T-helper 1 cell (primary cell): ENCODE measurements around the gene PAX4.

ENCODE experiments used
- DNase-seq, 5 donors: peaks; one replicate each; pipeline ENCODE4 v3.0.0-alpha.2; 2012 to 2020

PAX4 gene

GRCh38 chr7:127629268-127629854, 11.4 kb upstream of the PAX4 start:
- DNase-seq = no peak

DNA sequence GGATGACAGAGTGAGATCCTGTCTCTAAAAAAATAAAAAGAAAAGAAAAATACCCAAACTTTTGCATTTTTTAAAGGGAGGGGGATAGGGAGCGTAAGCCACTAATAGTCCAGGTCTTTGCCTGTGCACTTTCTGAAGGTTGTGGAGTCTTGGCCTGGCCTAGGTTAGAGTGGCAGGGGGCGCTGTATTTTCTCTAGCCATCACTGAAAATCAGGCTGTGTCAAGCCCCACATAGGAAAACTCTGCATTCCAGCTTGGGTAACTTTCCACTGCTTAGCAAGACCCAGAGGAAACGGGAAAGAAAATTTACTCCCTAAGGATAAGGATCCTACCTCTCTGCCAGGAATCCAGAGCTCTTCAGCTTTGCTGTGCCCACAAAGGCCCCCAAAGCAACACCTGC, 10.5 kb upstream of the PAX4 start:
- no peak for DNase-seq

DNA sequence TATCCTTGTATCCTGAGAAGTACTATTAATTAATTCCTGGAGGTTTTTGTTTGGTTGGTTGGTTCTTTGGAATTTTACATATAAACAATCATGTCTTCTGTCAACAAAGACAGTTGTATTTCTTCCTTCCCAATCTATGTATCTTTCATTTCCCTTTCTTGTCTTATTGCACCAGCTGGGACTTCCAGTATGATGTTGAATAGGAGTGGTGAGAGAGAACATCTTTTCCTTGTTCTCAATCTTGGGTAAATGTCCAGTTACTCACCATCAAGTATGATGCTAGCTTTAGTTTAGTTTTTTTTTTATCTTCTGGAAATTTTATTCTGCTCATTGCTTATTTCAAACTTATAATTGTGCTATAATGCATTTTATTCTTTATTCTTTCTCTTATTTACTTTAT, 7.4 kb upstream of the PAX4 start:
- no peak for DNase-seq

DNA sequence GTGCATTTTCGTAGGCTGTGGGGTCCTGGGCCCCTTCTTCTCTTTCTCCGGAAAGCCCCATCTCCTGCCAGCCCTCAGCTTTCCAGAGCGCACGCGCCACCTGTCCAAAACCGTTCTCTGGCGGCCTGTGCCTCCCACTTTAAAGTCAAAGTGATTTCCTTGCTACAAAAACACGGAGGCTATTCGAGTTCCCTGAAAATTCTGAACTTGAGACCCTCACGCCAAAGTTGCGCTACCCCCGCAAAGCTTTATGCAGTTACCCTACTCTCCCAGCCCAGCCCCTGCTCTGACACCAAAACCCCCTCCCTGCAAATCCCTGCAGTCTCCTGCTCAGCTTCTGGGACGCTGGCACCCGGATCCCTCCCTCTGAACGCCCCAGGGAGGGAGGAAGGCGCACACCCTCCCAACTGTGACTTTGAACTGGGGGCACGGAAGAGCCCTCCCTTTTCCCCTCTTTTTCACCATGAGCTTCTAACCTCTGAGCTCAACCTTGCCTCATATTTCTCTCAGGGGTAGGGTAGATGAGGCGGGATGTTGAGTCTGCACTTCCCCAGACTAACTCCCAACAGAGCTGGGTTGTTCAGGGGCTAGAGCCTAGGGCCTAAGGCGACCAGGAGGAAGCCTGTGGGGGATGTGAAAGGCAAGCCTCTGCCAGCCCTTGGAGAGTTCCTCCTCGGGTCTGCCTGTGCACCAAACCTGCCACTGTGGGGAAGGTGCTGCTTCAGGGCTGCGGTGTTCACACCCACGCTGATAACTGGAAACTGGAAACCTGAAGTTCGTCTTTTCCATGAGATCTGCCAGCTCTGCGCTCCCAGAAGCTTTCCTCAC, 2.7 kb upstream of the PAX4 start:
- DNase-seq = no peak

- DNase-seq = no peak
These were observed 1.9 kb upstream of the PAX4 start for GRCh38 chr7:127619681-127620405.

DNA sequence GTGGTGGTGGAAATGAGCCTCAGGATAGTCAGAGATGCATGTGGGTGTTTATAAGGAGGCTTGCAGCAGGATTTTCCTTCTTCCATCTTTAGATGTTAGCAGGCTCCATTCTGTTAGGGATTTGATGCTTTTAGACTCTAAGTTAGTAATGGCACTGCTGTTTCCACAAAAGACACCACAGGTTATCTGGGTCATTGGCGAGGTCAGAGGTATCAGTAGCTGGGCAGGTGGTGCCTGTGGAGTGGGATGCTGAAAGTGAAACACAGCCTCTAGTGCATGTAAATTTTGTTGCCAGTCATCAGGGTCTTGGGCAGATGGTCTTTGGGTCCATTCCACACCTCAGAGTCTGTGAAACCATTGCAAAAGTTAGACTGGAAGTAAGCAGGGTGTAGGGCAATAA, 833 bp upstream of the PAX4 start:
- no peak for DNase-seq

- no peak for DNase-seq
These were observed 1.2 kb downstream of the PAX4 start for GRCh38 chr7:127616724-127617123.

DNA sequence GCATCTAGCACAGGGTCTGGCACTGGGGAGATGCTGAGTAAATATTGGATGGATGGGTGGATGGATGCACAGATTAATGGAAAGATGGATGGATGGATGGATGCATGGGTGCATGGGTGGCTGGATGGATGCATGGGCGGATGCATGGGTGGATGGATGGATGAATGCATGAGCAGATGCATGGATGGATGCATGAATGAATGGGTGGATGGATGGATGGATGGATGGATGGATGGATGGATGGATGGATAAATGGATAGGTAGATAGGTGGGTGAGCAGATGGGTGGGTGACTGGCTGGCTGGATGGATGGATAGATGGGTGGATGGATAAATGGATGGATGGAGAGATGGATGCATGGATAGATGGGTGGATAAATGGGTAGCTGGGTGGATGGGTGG, 5.7 kb downstream of the PAX4 start:
- DNase-seq = no peak

GRCh38 chr7:127609297-127609696, 8.6 kb downstream of the PAX4 start:
- DNase-seq = no peak

GRCh38 chr7:127608446-127608845, 9.5 kb downstream of the PAX4 start:
- no peak for DNase-seq

DNA sequence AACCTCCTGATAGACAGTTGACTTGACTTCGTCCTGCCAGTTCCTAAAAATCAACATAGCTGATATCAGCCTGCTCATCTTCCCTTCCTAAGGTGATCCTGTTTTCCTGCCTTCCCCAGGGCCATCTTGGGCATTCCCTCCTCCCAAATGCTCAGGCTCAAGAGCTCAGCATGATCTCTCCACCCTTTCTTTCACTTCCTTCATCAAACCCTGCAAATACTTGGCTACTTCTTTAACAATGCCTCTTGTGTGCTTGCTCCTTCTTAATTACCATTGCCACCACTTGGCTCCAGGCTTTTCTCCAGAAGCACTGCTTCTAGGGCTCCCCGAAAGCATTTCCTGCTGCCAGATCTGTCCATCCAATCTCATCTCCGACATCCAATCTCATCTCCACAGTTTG, 17.1 kb downstream of the PAX4 start:
- DNase-seq = no peak

- DNase-seq = no peak
These were observed 19.6 kb downstream of the PAX4 start for GRCh38 chr7:127598318-127598717.

GRCh38 chr7:127595737-127596136, 22.2 kb downstream of the PAX4 start:
- DNase-seq = no peak

GRCh38 chr7:127594490-127594889, 23.5 kb downstream of the PAX4 start:
- no peak for DNase-seq

GRCh38 chr7:127592550-127592949, 25.4 kb downstream of the PAX4 start:
- no peak for DNase-seq

DNA sequence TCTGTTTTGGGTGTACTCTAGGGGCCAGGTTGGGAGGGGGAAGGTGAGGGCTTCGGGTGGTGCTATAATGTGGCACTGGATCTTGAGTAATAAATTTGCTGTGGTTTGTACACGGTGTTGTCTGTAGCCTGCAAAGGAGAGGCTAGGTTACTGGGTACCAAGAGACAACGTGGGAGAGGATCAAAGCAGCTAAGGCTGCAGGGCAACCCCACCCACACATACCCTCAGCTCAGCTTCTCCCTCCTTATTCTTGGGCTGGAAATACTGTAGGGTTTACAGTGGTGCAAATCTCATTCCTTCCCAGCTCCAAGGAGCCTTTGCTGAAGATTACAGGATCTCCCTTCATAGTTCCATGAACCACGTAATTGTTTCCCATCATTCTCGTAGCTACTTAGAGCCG, 26.4 kb downstream of the PAX4 start:
- no peak for DNase-seq

GRCh38 chr7:127591189-127591588, 26.8 kb downstream of the PAX4 start:
- DNase-seq = no peak

DNA sequence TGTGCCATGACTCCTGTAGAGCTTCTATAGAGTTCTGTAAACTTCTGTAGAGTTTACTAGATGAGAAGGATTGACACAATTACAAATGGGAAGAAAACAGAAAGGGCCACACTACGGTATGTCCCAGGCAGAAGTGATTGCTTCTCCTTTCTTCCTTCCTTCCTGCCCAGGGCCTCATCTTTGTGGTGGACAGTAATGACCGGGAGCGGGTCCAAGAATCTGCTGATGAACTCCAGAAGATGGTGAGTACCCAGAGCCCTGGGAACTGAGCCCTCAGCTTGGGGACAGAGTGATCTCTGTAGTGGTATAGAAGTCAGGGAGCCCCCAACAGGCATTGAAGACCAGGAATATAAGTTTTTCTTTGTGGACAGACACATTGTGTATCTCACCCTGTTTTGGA, 28.0 kb downstream of the PAX4 start:
- DNase-seq = no peak

GRCh38 chr7:127588697-127589482, 29.1 kb downstream of the PAX4 start:
- peak in 3 of 5 donors; percentile 15 to 22 (median 18) for DNase-seq

GRCh38 chr7:127588019-127588696, 29.8 kb downstream of the PAX4 start, which contains the start of gene ARF5:
Gene ARF5, plus strand, starts transcription at chr7:127588411. Its CDS starts 88 bp downstream, at chr7:127588499.
- DNase-seq = peak; percentile 79 to 88 (median 82)

- DNase-seq = no peak
These were observed 30.3 kb downstream of the PAX4 start for GRCh38 chr7:127587663-127588018.

GRCh38 chr7:127586346-127586745, 31.6 kb downstream of the PAX4 start:
- DNase-seq = no peak
